ENCODE results near the gene TARBP2. TPM values are rescaled to one million over a fixed set of nuclear protein-coding genes. Genes with fewer than 3 reads are reported as not detected.

The TARBP2 gene
- total RNA-seq, 3 donors from 2014 or later, result 24.8 to 45.1 (median 37.0) TPM

- TF ChIP-seq POLR2AphosphoS5 (IDR thresholded peaks at IDR 0.05) (no peak), POLR2A (IDR thresholded peaks at IDR 0.05) (no peak)
- TF ChIP-seq, protein P1, sequence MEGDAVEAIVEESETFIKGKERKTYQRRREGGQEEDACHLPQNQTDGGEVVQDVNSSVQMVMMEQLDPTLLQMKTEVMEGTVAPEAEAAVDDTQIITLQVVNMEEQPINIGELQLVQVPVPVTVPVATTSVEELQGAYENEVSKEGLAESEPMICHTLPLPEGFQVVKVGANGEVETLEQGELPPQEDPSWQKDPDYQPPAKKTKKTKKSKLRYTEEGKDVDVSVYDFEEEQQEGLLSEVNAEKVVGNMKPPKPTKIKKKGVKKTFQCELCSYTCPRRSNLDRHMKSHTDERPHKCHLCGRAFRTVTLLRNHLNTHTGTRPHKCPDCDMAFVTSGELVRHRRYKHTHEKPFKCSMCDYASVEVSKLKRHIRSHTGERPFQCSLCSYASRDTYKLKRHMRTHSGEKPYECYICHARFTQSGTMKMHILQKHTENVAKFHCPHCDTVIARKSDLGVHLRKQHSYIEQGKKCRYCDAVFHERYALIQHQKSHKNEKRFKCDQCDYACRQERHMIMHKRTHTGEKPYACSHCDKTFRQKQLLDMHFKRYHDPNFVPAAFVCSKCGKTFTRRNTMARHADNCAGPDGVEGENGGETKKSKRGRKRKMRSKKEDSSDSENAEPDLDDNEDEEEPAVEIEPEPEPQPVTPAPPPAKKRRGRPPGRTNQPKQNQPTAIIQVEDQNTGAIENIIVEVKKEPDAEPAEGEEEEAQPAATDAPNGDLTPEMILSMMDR (IDR thresholded peaks at IDR 0.05), result no peak
- H3K4me3 ChIP-seq, result no peak overlapping the region
- DNase-seq (ENCODE audit: low spot score in 2 of 2), result no peak
- no peaks in the 10 kb centered on the region for H3K27me3 ChIP-seq
- no peaks in the 10 kb centered on the region for H3K36me3 ChIP-seq
- H3K4me1 ChIP-seq, result no peaks in the 10 kb centered on the region
- H3K9me3 ChIP-seq, result no peaks in the 10 kb centered on the region
- intact Hi-C loops (cut with DNase I; ENCODE audit: low total_unique reads), result no loop called here
- H3K27ac ChIP-seq, result no peak overlapping the region
Measured at GRCh38 chr12:53485955-53486735, 14.9 kb upstream of the TARBP2 start.

DNA sequence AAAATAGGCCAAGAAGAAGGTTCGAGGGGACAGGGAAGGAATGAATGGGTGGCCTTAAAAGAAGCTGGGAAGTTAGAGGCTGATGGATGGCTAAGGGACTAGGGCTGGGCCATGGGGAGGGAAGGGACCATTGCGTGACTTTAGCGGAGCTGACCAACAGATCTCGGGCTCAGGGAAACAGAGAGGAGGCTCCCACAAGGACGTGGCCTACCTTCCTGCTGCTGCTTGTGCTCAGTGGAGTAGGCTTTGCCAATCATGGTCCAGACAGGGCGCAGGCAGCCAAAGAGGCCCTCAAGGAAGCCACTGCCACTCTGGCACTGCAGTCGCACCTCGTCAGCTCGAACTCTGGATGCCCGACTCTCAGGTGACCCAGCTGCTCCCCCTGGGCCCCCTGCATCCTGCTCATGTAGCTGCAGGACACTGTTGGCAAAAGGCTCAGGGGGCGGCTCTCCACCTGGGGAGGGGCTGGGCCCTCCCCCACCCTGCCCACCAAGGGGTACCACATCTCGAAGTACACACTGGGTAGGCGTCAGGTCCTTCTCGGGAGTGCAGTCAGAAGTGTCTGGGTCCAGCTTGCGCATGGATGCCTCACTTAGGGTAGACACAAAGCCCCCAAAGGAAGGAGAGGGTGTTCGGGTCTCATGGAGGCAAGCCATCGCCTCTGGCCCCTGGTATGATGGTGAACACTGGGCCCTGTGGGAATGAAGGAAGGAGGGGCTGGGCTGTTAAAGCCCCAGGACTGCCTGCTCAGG, 14.2 kb upstream of the TARBP2 start:
- intact Hi-C loops (cut with DNase I; ENCODE audit: low total_unique reads), result no loop called here
- DNase-seq (ENCODE audit: low spot score in 2 of 2), result no peak
- Histone ChIP-seq H3K4me1 (no peaks in the 10 kb centered on the region), H3K4me3 (no peak overlapping the region), H3K36me3 (no peaks in the 10 kb centered on the region), H3K9me3 (no peaks in the 10 kb centered on the region), H3K27ac (no peak overlapping the region), H3K27me3 (no peaks in the 10 kb centered on the region)
- TF ChIP-seq POLR2A (IDR thresholded peaks at IDR 0.05) (no peak), POLR2AphosphoS5 (IDR thresholded peaks at IDR 0.05) (no peak)
- TF ChIP-seq, protein P1 (IDR thresholded peaks at IDR 0.05), result no peak

DNA sequence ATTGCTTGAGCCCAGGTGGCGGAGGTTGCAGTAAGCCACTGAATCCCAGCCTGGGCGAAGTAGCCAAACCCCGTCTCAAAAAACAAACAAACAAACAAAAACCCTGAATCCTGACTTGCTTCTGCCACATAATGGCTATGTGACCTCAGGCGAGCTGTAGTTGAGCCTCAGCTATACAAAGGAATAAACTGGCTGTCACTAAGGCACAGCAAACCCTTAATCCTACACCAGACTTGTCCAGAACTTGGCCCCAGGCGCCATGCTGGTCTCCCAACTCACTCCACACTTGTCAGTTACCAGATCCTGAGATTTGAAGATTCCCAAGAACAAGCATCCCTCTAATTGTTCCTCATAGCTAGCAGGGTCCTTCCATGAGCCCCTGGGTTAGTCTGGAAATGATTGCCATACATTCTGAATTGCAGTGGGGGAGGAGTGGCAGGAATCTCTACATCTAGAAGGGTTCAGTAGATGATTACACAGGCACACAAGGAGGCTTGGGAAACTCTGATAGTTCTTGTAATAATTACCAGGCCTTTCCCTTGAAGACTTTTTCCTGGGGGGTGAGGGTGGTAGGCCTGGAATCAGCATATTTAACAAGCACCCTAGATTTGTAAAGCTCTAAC, 11.7 kb upstream of the TARBP2 start:
- Histone ChIP-seq H3K4me1 (peaks cover 0 to 8% of the 10 kb centered on the region in 2 donors), H3K4me3 (no peak overlapping the region), H3K27me3 (no peaks in the 10 kb centered on the region), H3K36me3 (no peaks in the 10 kb centered on the region), H3K9me3 (no peaks in the 10 kb centered on the region), H3K27ac (no peak overlapping the region)
- DNase-seq (ENCODE audit: low spot score in 2 of 2), result no peak
- TF ChIP-seq POLR2AphosphoS5 (IDR thresholded peaks at IDR 0.05) (no peak), POLR2A (IDR thresholded peaks at IDR 0.05) (no peak)
- TF ChIP-seq, protein P1 (IDR thresholded peaks at IDR 0.05), result no peak
- intact Hi-C loops (cut with DNase I; ENCODE audit: low total_unique reads), result no loop called here

DNA sequence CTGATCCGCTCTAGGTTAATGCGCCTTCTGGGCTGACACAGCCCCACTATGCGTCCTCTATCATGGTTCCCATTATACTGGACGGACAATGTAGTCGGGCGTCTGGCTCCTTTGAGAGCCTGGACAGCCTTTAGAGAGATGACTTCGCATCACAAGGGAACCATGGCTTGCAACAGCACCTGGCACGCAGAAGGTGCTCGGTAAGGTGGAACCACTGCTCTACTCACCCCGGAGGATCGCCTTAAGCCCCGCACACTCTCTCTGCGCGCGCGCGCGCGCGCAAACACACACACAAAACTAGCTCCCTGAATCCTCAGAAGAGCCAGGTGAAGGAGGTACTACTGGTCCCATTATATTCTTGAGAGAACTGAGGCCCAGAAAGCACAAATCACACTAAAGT, 8.9 kb upstream of the TARBP2 start:
- DNase-seq (ENCODE audit: low spot score in 2 of 2), result no peak
- Histone ChIP-seq H3K27ac (peak overlapping the region; percentile 95 to 97), H3K4me3 (peak overlapping the region; percentile 49 to 71 (median 65)), H3K4me1 (peaks cover 0 to 8% of the 10 kb centered on the region in 2 donors), H3K27me3 (no peaks in the 10 kb centered on the region), H3K36me3 (no peaks in the 10 kb centered on the region), H3K9me3 (no peaks in the 10 kb centered on the region)
- intact Hi-C loops (cut with DNase I; ENCODE audit: low total_unique reads), result no loop called here
- TF ChIP-seq, protein P1 (IDR thresholded peaks at IDR 0.05), result no peak
- TF ChIP-seq POLR2AphosphoS5 (IDR thresholded peaks at IDR 0.05) (no peak), POLR2A (IDR thresholded peaks at IDR 0.05) (no peak)
